Cardiac septum (tissue), 1 donor: ENCODE measurements around the gene NEU4. TPM values are rescaled to one million over a fixed set of nuclear protein-coding genes. Genes with fewer than 3 reads are reported as not detected.
"Not testable (repeated sequence)": the region's sequence is repeated elsewhere in the genome, so short reads cannot be mapped to it uniquely, and the experiment has no call there.

ENCODE experiments used
- DNase-seq: peaks from one replicate; pipeline ENCODE4 v3.0.0-alpha.2; 2020; ENCODE audit warnings: low spot score
- intact Hi-C: fragments of 100-400 bp; cut with DNase I; formaldehyde crosslinking; loops from one replicate; pipeline ENCODE4 v1.14.0; 2022
- total RNA-seq: library from RNA; stranded (reverse); fragmentation: NEBNext Ultra II Directional; extraction: Animal tissue kit (Norgen Biotek cat#: 25700); gene quantifications from one replicate; pipeline ENCODE4 v1.2.1, GENCODE V29; 2021
- donor health status: DM: no; HTN: no; CAD: no.

NEU4 gene
- total RNA-seq, 1 donor from 2014 or later, result not detected

- no peak for DNase-seq
- intact Hi-C loops, result no loop called here
These were observed 35.2 kb upstream of the NEU4 start for GRCh38 chr2:241773511-241774418.

DNA sequence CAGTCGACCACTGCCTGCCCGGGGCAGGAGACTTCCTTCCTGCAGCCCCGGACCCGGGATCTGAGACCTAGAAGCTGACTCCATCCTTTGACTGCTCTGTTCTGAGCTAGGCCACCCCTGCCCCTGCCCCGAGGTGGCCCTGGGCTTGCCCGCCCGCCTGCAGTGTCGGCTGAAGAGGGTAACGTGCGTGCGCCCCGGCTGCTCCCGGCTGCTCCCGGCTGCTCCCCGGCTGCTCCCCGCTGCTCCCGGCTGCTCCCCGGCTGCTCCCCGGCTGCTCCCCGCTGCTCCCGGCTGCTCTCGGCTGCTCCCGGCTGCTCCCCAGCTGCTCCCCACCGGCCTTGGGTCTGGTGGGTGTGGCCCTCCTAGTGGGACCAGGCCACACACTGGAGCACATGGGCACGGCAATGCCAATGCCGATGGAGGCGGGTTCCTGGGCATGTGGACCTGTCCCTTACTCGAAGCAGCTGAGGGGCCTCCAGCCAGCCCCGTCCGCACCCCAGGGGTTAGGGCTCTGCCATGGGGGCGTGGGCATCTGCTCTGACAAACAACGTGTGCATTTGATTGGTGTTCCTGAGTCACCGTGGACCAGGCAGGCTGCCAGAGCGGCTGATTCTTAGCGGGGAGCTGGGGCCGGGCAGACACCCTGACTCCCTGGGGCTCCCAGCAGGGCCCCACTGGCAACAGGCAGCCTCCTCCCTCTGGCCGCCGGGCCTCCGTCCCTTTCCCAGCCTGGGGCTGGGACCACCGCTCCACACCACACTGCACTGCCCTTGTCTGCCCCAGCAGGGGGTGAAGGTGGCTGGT, 34.4 kb upstream of the NEU4 start:
- no peak for DNase-seq
- intact Hi-C loops, result no loop called here

DNA sequence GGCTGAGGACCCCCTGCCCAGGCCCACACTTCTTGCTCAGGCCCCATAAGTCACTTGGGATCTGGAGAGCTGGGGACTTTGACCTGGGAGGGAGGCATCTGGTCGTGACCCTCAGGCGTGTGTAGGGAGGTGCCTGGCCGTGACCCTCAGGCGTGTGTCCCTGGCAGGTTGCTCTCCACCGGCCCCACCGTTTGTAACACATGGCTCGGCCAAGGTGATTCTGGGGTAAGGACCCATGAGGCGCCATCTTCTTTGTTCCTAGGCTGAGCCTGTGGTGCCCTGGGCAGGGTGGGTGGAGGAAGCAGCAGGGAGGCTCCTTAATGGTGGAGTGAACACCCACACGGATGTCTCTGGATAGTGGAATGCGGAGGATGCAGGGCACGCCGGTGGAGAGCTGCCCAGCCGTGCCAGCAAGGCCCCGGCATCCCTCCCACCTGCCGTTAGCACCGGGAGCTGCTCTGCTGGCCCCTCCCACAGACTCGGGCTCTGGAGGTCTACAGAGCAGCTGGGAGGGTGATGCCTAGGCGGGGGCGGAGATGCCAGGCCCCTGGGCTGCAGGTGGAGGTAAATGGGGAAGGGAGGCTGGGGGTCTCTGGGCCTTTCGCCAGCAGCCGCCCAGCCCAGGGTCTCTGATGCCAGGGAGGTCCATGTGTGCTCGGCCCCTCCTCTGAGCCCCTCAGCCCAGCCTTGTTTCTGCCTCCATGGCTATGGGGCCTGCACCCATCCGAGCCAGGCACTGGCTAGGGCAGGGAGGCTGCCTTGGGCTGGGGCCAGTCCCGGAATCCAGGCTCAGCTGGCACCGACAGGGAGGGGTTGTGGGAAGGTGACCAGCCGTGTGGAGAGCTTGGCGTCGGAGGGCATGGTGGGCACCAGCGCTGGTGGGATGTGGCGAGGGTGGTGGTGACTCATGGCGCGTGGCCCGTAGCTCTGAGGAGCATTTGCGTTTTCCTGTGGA, 33.5 kb upstream of the NEU4 start:
- intact Hi-C loops, result no loop called here
- DNase-seq, result no peak

GRCh38 chr2:241776336-241777169, 32.4 kb upstream of the NEU4 start, which contains the start of gene GAL3ST2:
Gene GAL3ST2, plus strand, starts transcription at chr2:241776822. Its CDS starts 134 bp downstream, at chr2:241776956.
- DNase-seq, result no peak
- intact Hi-C loops, result no loop called here

- intact Hi-C loops, result no loop called here
- no peak for DNase-seq
These were observed 31.8 kb upstream of the NEU4 start for GRCh38 chr2:241777170-241777685.

DNA sequence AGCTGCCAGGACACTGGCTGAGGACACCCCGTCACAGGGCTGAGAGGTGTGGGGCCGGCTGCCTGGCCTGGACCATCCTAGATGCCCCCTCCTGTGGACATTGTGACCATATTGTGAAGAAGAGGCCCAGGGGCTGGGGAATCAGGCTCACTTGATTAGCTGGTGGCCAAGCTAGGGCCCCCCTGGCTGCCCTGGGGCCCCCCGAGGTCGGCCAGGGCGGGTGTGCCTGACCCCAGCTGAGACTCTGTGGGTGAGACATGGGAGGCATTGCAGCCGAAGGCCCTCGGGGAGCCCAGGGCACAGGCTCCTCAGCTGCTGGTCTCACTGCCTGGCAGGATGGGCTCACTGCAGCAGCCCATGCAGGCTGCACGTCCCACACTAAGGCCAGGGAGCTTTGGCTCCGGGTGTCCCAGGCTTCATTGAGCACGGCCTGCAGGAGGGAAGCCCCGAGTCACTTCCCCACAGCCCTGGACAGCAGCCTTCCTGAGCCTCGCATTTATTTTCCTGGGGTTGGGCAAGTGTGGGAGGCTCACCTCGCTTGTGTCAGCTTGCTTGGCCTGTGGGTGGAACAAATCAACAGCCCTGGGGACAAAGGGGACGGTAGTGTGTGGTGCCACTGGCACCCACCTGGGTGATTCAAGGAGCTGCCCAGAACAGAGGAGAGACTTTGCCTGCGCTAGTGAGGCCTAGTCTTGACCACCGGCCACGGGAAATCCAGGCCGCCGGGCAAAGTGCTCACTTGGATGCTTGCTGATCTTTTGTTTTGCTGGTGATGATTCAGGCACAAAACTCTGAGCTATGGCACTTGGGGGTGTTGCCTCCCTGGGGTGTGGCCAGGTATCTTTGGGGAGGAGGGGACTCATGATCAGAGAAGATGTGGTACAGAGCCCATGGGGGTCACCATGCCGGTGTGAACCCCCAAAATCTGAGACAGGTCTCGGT, 31.0 kb upstream of the NEU4 start:
- intact Hi-C loops, result no loop called here
- DNase-seq, result no peak

DNA sequence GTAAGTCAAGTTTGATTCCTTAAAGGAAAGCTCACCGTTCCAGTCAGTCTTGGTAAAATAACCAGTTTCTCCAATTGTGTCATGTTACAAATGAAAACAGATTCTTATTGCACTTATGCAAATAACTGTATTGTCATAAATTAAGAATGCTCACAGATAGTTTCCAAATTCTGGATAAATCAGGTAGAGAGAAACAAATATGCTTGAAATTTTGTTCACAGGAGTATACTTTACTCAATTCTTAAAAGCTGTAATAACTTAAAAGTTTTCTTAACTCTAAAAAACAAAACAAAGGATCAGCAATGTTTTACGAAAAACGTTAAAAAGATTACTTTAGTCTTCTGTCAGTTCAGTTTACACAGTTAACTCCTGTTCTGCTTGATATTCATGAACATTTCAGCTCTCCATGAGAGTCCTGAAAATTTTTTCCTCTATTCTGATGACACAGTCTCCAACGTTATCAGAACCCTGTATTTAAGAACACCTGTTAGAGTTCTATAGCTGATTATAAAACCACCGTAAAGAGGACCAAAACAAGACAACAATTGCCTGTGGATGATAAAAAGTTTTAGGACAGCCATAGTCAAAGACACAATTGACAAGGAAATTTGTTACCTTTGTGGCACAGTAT, 27.9 kb upstream of the NEU4 start:
- intact Hi-C loops, result no loop called here
- DNase-seq, result no peak

DNA sequence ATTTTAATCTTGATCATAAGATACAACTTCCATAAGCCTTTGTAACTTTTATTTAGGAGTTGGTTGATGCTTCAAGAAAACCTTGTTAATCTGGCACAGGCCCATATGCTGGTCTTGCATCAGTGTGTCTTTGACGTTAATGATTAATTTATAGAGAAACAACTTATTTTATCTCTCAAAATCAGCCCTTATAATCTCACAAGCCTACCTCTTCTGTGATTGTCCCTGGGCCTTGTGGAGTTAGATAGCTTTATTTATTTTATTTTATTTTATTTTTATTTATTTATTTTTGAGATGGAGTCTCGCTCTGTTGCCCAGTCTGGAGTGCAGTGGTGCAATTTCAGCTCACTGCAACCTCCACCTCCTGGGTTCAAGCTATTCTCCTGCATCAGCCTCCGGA, 26.9 kb upstream of the NEU4 start:
- DNase-seq, intact Hi-C loops: not testable (repeated sequence)

- no peak for DNase-seq
- intact Hi-C loops, result no loop called here
These were observed 20.9 kb upstream of the NEU4 start for GRCh38 chr2:241788135-241788534.

DNA sequence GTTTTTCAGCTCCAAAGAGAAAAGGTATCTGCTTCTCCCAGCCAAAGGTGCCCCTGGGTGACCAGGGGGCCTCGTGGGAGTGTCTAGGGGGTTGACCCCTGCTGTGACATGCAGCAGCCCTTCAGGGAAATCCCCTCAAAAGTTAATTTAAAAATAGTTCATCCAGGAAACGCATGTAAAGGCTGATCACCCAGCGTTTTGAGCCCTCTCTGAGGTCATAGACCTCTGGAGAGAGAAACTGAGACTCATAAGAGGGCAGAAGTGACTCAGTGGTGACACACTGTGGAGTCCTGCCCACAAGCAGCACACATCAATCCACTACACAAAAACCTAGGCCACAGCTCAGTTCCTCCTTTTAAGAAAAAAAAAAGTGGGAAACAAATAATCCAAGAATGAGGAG, 20.4 kb upstream of the NEU4 start:
- intact Hi-C loops, result no loop called here
- no peak for DNase-seq

GRCh38 chr2:241791385-241791784, 17.6 kb upstream of the NEU4 start:
- intact Hi-C loops, DNase-seq: not testable (repeated sequence)

GRCh38 chr2:241793385-241793784, 15.6 kb upstream of the NEU4 start:
- intact Hi-C loops, result no loop called here
- DNase-seq, result no peak

GRCh38 chr2:241794250-241794823, 14.7 kb upstream of the NEU4 start:
- DNase-seq, result no peak
- intact Hi-C loops, result no loop called here

- no peak for DNase-seq
- intact Hi-C loops, result no loop called here
These were observed 13.7 kb upstream of the NEU4 start for GRCh38 chr2:241795021-241795999.

- DNase-seq, result peak; percentile 70
- intact Hi-C loops, result no loop called here
These were observed 12.8 kb upstream of the NEU4 start for GRCh38 chr2:241796209-241796608.
